Measurements from ENCODE around the gene SEPTIN2. TPM values are rescaled to one million over a fixed set of nuclear protein-coding genes. Genes with fewer than 3 reads are reported as not detected.
"Not testable (repeated sequence)": the region's sequence is repeated elsewhere in the genome, so short reads cannot be mapped to it uniquely, and the experiment has no call there.

SEPTIN2 gene
- polyA plus RNA-seq = 100 to 1,000 TPM; 133 to 335 (median 211) TPM

GRCh38 chr2:241315879-241316631 lies at the start of gene SEPTIN2:
Gene SEPTIN2, plus strand, starts transcription at chr2:241315925. Its CDS starts 8,308 bp downstream, at chr2:241324233.
- H3K27ac ChIP-seq (ENCODE audit: low read depth, low read length) = peak within 1 kb of the TSS; percentile 71
- WGBS, 3 donors = 1% methylated on average over 58 to 75 of the region's 75 CpGs

- no peak overlapping the region for H3K27ac ChIP-seq (ENCODE audit: low read depth, low read length)
- WGBS, 3 donors = 59 to 82% (median 82%) methylated on average over 12 of the region's 12 CpGs
Measured at GRCh38 chr2:241267249-241268067, 48.3 kb upstream of the SEPTIN2 start.

GRCh38 chr2:241268306-241268705 lies 47.4 kb upstream of the SEPTIN2 start:
- WGBS, 3 donors = 46 to 72% (median 61%) methylated on average over 7 of the region's 7 CpGs
- no peak overlapping the region for H3K27ac ChIP-seq (ENCODE audit: low read depth, low read length)

- H3K27ac ChIP-seq (ENCODE audit: low read depth, low read length) = no peak overlapping the region
- WGBS, 3 donors = 46 to 83% (median 79%) methylated on average over 14 of the region's 14 CpGs
Measured at GRCh38 chr2:241268716-241269445, 46.8 kb upstream of the SEPTIN2 start.

- H3K27ac ChIP-seq (ENCODE audit: low read depth, low read length) = no peak overlapping the region
- 43 to 88% (median 83%) methylated on average over 15 of the region's 15 CpGs for WGBS, 3 donors
Measured at GRCh38 chr2:241269707-241270520, 45.8 kb upstream of the SEPTIN2 start.

GRCh38 chr2:241270531-241270930 lies 45.2 kb upstream of the SEPTIN2 start:
- H3K27ac ChIP-seq (ENCODE audit: low read depth, low read length) = no peak overlapping the region
- WGBS, 3 donors = 42 to 73% (median 62%) methylated on average over 5 of the region's 5 CpGs

GRCh38 chr2:241271706-241272302 lies 43.9 kb upstream of the SEPTIN2 start:
- no peak overlapping the region for H3K27ac ChIP-seq (ENCODE audit: low read depth, low read length)
- WGBS, 3 donors = 0 to 1% (median 0%) methylated on average over 30 to 37 of the region's 37 CpGs

- peak overlapping the region; percentile 33 for H3K27ac ChIP-seq (ENCODE audit: low read depth, low read length)
- 0 to 1% (median 1%) methylated on average over 57 to 102 of the region's 102 CpGs for WGBS, 3 donors
Measured at GRCh38 chr2:241272303-241273209, 43.2 kb upstream of the SEPTIN2 start.

GRCh38 chr2:241273210-241274020 lies 42.3 kb upstream of the SEPTIN2 start:
- H3K27ac ChIP-seq (ENCODE audit: low read depth, low read length) = no peak overlapping the region
- 27 to 63% (median 59%) methylated on average over 21 of the region's 21 CpGs for WGBS, 3 donors

GRCh38 chr2:241274127-241274526 lies 41.6 kb upstream of the SEPTIN2 start:
- no peak overlapping the region for H3K27ac ChIP-seq (ENCODE audit: low read depth, low read length)
- WGBS, 3 donors = 52 to 81% (median 61%) methylated on average over 5 of the region's 5 CpGs

GRCh38 chr2:241275504-241275903 lies 40.2 kb upstream of the SEPTIN2 start:
- H3K27ac ChIP-seq (ENCODE audit: low read depth, low read length) = no peak overlapping the region
- 99 to 100% (median 100%) methylated on average over 1 of the region's 1 CpG for WGBS, 3 donors

GRCh38 chr2:241275910-241276309 lies 39.8 kb upstream of the SEPTIN2 start:
- 95 to 100% (median 98%) methylated on average over 1 of the region's 1 CpG for WGBS, 3 donors
- no peak overlapping the region for H3K27ac ChIP-seq (ENCODE audit: low read depth, low read length)

- H3K27ac ChIP-seq (ENCODE audit: low read depth, low read length) = not testable (repeated sequence)
- WGBS, 3 donors = 94 to 98% (median 97%) methylated on average over 7 of the region's 7 CpGs
Measured at GRCh38 chr2:241278306-241278705, 37.4 kb upstream of the SEPTIN2 start.

- WGBS, 3 donors = 50 to 76% (median 74%) methylated on average over 8 of the region's 8 CpGs
- no peak overlapping the region for H3K27ac ChIP-seq (ENCODE audit: low read depth, low read length)
Measured at GRCh38 chr2:241279413-241279812, 36.3 kb upstream of the SEPTIN2 start.

GRCh38 chr2:241279828-241280227 lies 35.9 kb upstream of the SEPTIN2 start:
- H3K27ac ChIP-seq (ENCODE audit: low read depth, low read length) = no peak overlapping the region
- 82 to 90% (median 87%) methylated on average over 3 of the region's 3 CpGs for WGBS, 3 donors

- 87 to 93% (median 90%) methylated on average over 4 of the region's 4 CpGs for WGBS, 3 donors
- no peak overlapping the region for H3K27ac ChIP-seq (ENCODE audit: low read depth, low read length)
Measured at GRCh38 chr2:241280291-241280690, 35.4 kb upstream of the SEPTIN2 start.
